ENCODE results near the gene GDPD2. TPM values are rescaled to one million over a fixed set of nuclear protein-coding genes. Genes with fewer than 3 reads are reported as not detected.

GDPD2 gene
- polyA plus RNA-seq, 2 of the 4 experiments (the other 2 are of a cell fraction), result 0.04 to 0.12 TPM

- Histone ChIP-seq H3K4me2 (no peak overlapping the region), H3K4me1 (no peaks in the 10 kb centered on the region), H3K9me3 (no peaks in the 10 kb centered on the region), H3K27ac (no peak overlapping the region), H3K4me3 (no peak overlapping the region)
- WGBS (ENCODE audit: missing lambda C conversion rate), result 93% methylated on average over 2 of the region's 2 CpGs
- ChIA-PET POLR2A (no interaction called here), CTCF (interaction anchor here (1.2 kb wide), 1 partner anchor 12 kb away, joined by 5 read pairs; the partner anchor contains the start of gene GDPD2)
- no peak for TF ChIP-seq NPAS2 (CRISPR knock-in tag; IDR thresholded peaks at IDR 0.05; ENCODE audit: borderline replicate concordance)
- TF ChIP-seq MAX (IDR thresholded peaks at IDR 0.05), result no peak
- no peak for TF ChIP-seq CTCF (IDR thresholded peaks at IDR 0.05)
- TF ChIP-seq KDM1A (IDR thresholded peaks at IDR 0.05; ENCODE audit: low read depth), result no peak
- TF ChIP-seq ELK1 (IDR thresholded peaks at IDR 0.05; ENCODE audit: low read depth, low read length), result no peak
- TF ChIP-seq ESRRA (IDR thresholded peaks at IDR 0.05; ENCODE audit: borderline replicate concordance, low read length), result no peak
- no peak for TF ChIP-seq NFE2L2 (conservative IDR thresholded peaks at IDR 0.05; ENCODE audit: low read length)
- TF ChIP-seq FOSL2 (IDR thresholded peaks at IDR 0.05), result no peak
- TF ChIP-seq FOSL2 (CRISPR knock-in tag; IDR thresholded peaks at IDR 0.05), result no peak
- no peak for TF ChIP-seq HOXA7 (CRISPR knock-in tag; IDR thresholded peaks at IDR 0.05)
- no peak for TF ChIP-seq E2F6 (IDR thresholded peaks at IDR 0.05; ENCODE audit: borderline replicate concordance, low read depth)
- no peak for TF ChIP-seq MAZ (IDR thresholded peaks at IDR 0.05; ENCODE audit: borderline replicate concordance, low read depth, low read length)
- TF ChIP-seq SMC3 (IDR thresholded peaks at IDR 0.05), result no peak
- no peak for TF ChIP-seq ZFP36 (IDR thresholded peaks at IDR 0.05; ENCODE audit: borderline replicate concordance, partially characterized antibody)
- ATAC-seq (no peak), FAIRE-seq (no peak), DNase-seq (ENCODE audit: low read depth in 1 of 2, low spot score in 1 of 2) (no peak)
Observed at GRCh38 chrX:70410921-70411320, 12.2 kb upstream of the GDPD2 start.

GRCh38 chrX:70411475-70411874 is 11.6 kb upstream of the GDPD2 start:
- no peak overlapping the region for H3K4me3 ChIP-seq
- WGBS (ENCODE audit: missing lambda C conversion rate), result 100% methylated on average over 2 of the region's 3 CpGs
- TF ChIP-seq CBX8 (IDR thresholded peaks at IDR 0.05), result no peak
- ChIA-PET POLR2A (no interaction called here), CTCF (interaction anchor here (1.2 kb wide), 1 partner anchor 11 kb away, joined by 5 read pairs; the partner anchor contains the start of gene GDPD2)
- FAIRE-seq, result no peak
- no peak overlapping the region for H3K4me2 ChIP-seq
- H3K27ac ChIP-seq, result no peak overlapping the region
- no peak for ATAC-seq
- DNase-seq (ENCODE audit: low read depth in 1 of 2, low spot score in 1 of 2), result no peak
- H3K9me3 ChIP-seq, result no peaks in the 10 kb centered on the region
- no peaks in the 10 kb centered on the region for H3K4me1 ChIP-seq

- no peak overlapping the region for H3K4me3 ChIP-seq
- ChIA-PET CTCF (interaction anchor here (0.7 to 8.6 kb wide), 4 partner anchors 12 to 288 kb away, joined by 3 to 44 read pairs (median 3); no protein-coding TSS in a partner anchor), POLR2A (no interaction called here)
- no peaks in the 10 kb centered on the region for H3K9me3 ChIP-seq
- H3K4me2 ChIP-seq, result no peak overlapping the region
- WGBS (ENCODE audit: missing lambda C conversion rate), result 61% methylated on average over 2 of the region's 2 CpGs
- DNase-seq (ENCODE audit: low read depth in 1 of 2, low spot score in 1 of 2), result no peak
- no peak for TF ChIP-seq BCL3 (IDR thresholded peaks at IDR 0.05)
- TF ChIP-seq HOXA7 (CRISPR knock-in tag; IDR thresholded peaks at IDR 0.05), result no peak
- no peak for TF ChIP-seq USF2 (IDR thresholded peaks at IDR 0.05)
- no peak for TF ChIP-seq RCOR1 (IDR thresholded peaks at IDR 0.05; ENCODE audit: low read depth, low read length)
- TF ChIP-seq JUNB (IDR thresholded peaks at IDR 0.05), result no peak
- no peak for TF ChIP-seq HOXB13 (CRISPR knock-in tag; IDR thresholded peaks at IDR 0.05; ENCODE audit: low read depth)
- no peak for TF ChIP-seq TP53 (CRISPR knock-in tag; IDR thresholded peaks at IDR 0.05)
- no peak for TF ChIP-seq ELK1 (IDR thresholded peaks at IDR 0.05; ENCODE audit: low read depth, low read length)
- no peaks in the 10 kb centered on the region for H3K4me1 ChIP-seq
- FAIRE-seq, result no peak
- H3K27ac ChIP-seq, result no peak overlapping the region
- no peak for ATAC-seq
Observed at GRCh38 chrX:70421618-70422017, 1.5 kb upstream of the GDPD2 start.

Data from A549 (cell line).